Ascending aorta (tissue), 2 donors: ENCODE measurements around the gene IL32. TPM values are rescaled to one million over a fixed set of nuclear protein-coding genes. Genes with fewer than 3 reads are reported as not detected.
A peak's percentile ranks its signal among the peaks of the same experiment; 100 is the strongest.

Experiments
- DNase-seq, 2 donors: peaks; one replicate each; pipeline ENCODE4 v3.0.0-alpha.2; 2019; ENCODE audit warnings: low spot score in 2 of 2
- H3K27ac ChIP-seq, 2 donors: fragments of 200-600 bp; sonication (generic); one replicate each; pipeline ENCODE4 v1.5.1; 2016 to 2017; ENCODE audit warnings: mild to moderate bottlenecking in 1 of 2
- H3K27me3 ChIP-seq: fragments of 200-600 bp; sonication (generic); one replicate; pipeline ENCODE4 v1.5.1; 2017
- H3K36me3 ChIP-seq, 2 donors: fragments of 200-600 bp; sonication (generic); one replicate each; pipeline ENCODE4 v1.5.1; 2016
- H3K4me1 ChIP-seq, 2 donors: fragments of 200-600 bp; sonication (generic); one replicate each; pipeline ENCODE4 v1.5.1; 2016 to 2017; ENCODE audit warnings: mild to moderate bottlenecking in 1 of 2
- H3K4me3 ChIP-seq, 2 donors: fragments of 200-600 bp; sonication (generic); one replicate each; pipeline ENCODE4 v1.5.1; 2016 to 2017; ENCODE audit warnings: mild to moderate bottlenecking in 1 of 2
- H3K9me3 ChIP-seq, 2 donors: fragments of 200-600 bp; sonication (generic); one replicate each; pipeline ENCODE4 v1.5.1; 2016
- CTCF ChIP-seq, 3 experiments: fragments of 200-600 bp in 2 of 3; fragments of 450-650 bp in 1 of 3; sonication (generic) in 2 of 3; IDR thresholded peaks; one replicate each; pipeline ENCODE4 v1.5.1; 2016 to 2019; ENCODE audit warnings: antibody characterized with exemption in 3 of 3, mild to moderate bottlenecking in 1 of 3, moderate library complexity in 1 of 3
- intact Hi-C: fragments of 100-400 bp; cut with DNase I; formaldehyde crosslinking; loops from one replicate; pipeline ENCODE4 v1.15.1; 2023
- total RNA-seq: library from RNA; depleted of rRNA; stranded (reverse); fragments of >200 nt; gene quantifications from one replicate; pipeline ENCODE4 v1.1.0, GENCODE V29; 2016

IL32 gene
- total RNA-seq, 1 donor from 2014 or later = 139 TPM

GRCh38 chr16:3099395-3099731, 33.9 kb downstream of the IL32 start:
- intact Hi-C loops = loop anchor here (5.0 kb wide), 1 partner anchor 37 kb away; no protein-coding TSS in a partner anchor
- no peak for DNase-seq
- peaks cover 0 to 6% of the 10 kb centered on the region in 2 donors for H3K4me1 ChIP-seq
- no peak for TF ChIP-seq CTCF (IDR thresholded peaks at IDR 0.05)
- no peak overlapping the region for H3K4me3 ChIP-seq
- no peaks in the 10 kb centered on the region for H3K9me3 ChIP-seq
- no peak overlapping the region for H3K27ac ChIP-seq
- no peaks in the 10 kb centered on the region for H3K36me3 ChIP-seq
- H3K27me3 ChIP-seq = no peaks in the 10 kb centered on the region

GRCh38 chr16:3099732-3100499, 34.5 kb downstream of the IL32 start:
- Histone ChIP-seq H3K27ac (no peak overlapping the region), H3K9me3 (no peaks in the 10 kb centered on the region), H3K4me1 (peaks cover 0 to 6% of the 10 kb centered on the region in 2 donors), H3K27me3 (no peaks in the 10 kb centered on the region), H3K4me3 (peak overlapping the region; percentile 26 to 38), H3K36me3 (no peaks in the 10 kb centered on the region)
- intact Hi-C loops = loop anchor here (5.0 kb wide), 1 partner anchor 38 kb away; no protein-coding TSS in a partner anchor
- peak; percentile 59 to 93 for DNase-seq
- no peak for TF ChIP-seq CTCF (IDR thresholded peaks at IDR 0.05)

- Histone ChIP-seq H3K36me3 (no peaks in the 10 kb centered on the region), H3K27ac (no peak overlapping the region), H3K4me1 (peaks cover 0 to 6% of the 10 kb centered on the region in 2 donors), H3K9me3 (no peaks in the 10 kb centered on the region), H3K4me3 (no peak overlapping the region), H3K27me3 (no peaks in the 10 kb centered on the region)
- DNase-seq = no peak
- TF ChIP-seq CTCF (IDR thresholded peaks at IDR 0.05) = peak; percentile 14 to 26 (median 22)
- intact Hi-C loops = no loop called here
These were observed 35.8 kb downstream of the IL32 start for GRCh38 chr16:3101018-3101840.

GRCh38 chr16:3101841-3102470, 36.5 kb downstream of the IL32 start:
- Histone ChIP-seq H3K36me3 (no peaks in the 10 kb centered on the region), H3K9me3 (no peaks in the 10 kb centered on the region), H3K27ac (no peak overlapping the region), H3K4me1 (peaks cover under 1 to 8% of the 10 kb centered on the region in 2 donors), H3K4me3 (no peak overlapping the region), H3K27me3 (no peaks in the 10 kb centered on the region)
- intact Hi-C loops = no loop called here
- TF ChIP-seq CTCF (IDR thresholded peaks at IDR 0.05) = no peak
- no peak for DNase-seq

- H3K27me3 ChIP-seq = no peaks in the 10 kb centered on the region
- TF ChIP-seq CTCF (IDR thresholded peaks at IDR 0.05) = no peak
- H3K27ac ChIP-seq = peak overlapping the region; percentile 46 to 48
- peak; percentile 63 to 96 for DNase-seq
- no peaks in the 10 kb centered on the region for H3K9me3 ChIP-seq
- peak overlapping the region; percentile 58 to 73 for H3K4me3 ChIP-seq
- no peaks in the 10 kb centered on the region for H3K36me3 ChIP-seq
- intact Hi-C loops = loop anchor here (1.0 kb wide), 3 partner anchors 18 to 47 kb away; no protein-coding TSS in a partner anchor
- H3K4me1 ChIP-seq = peaks cover 4 to 5% of the 10 kb centered on the region in 2 donors
These were observed 40.9 kb downstream of the IL32 start for GRCh38 chr16:3106205-3106928.
